ENCODE results near the gene ELAVL3.
A peak's percentile ranks its signal among the peaks of the same experiment; 100 is the strongest.

GRCh38 chr19:11453468-11454341 lies 27.1 kb downstream of the ELAVL3 start:
- no peak for TF ChIP-seq RXRA (IDR thresholded peaks at IDR 0.05; ENCODE audit: insufficient read depth, low read depth, low read length)
- peak; percentile 66 to 81 (median 69) for TF ChIP-seq CTCF (IDR thresholded peaks at IDR 0.05; ENCODE audit: control extremely low read depth in 1 of 3, insufficient read depth in 1 of 3, low read depth in 1 of 3, low read length in 3 of 3)
- no peak for TF ChIP-seq MAFK (IDR thresholded peaks at IDR 0.05; ENCODE audit: low read depth, low read length)
- no peak for TF ChIP-seq SP1 (IDR thresholded peaks at IDR 0.05; ENCODE audit: low read depth, low read length)
- no peak for TF ChIP-seq HDAC6 (IDR thresholded peaks at IDR 0.05; ENCODE audit: low read depth, low read length)
- TF ChIP-seq EZH2 (IDR thresholded peaks at IDR 0.05; ENCODE audit: low read depth, low read length, severe bottlenecking): no peak
- TF ChIP-seq ATF2 (IDR thresholded peaks at IDR 0.05; ENCODE audit: low read length): no peak
- TF ChIP-seq KDM1A (IDR thresholded peaks at IDR 0.05; ENCODE audit: borderline replicate concordance, low read length): no peak
- no peak for TF ChIP-seq NRF1 (IDR thresholded peaks at IDR 0.05; ENCODE audit: low read depth, low read length)
- TF ChIP-seq RAD21 (IDR thresholded peaks at IDR 0.05 in 1 of 2, conservative IDR thresholded peaks at IDR 0.05 in 1 of 2; ENCODE audit: low read depth in 2 of 2, low read length in 2 of 2): peak; percentile 34 to 56; a peak in 3 of 4 replicates
- no peak for TF ChIP-seq POLR2AphosphoS5 (IDR thresholded peaks at IDR 0.05; ENCODE audit: low read depth, low read length)
- TF ChIP-seq POLR2A (IDR thresholded peaks at IDR 0.05; ENCODE audit: control extremely low read depth in 1 of 2, low read depth in 2 of 2, low read length in 2 of 2): no peak
- TF ChIP-seq TAF1 (IDR thresholded peaks at IDR 0.05; ENCODE audit: low read depth, low read length): no peak
